Hippocampal formation (tissue), 2 donors: ENCODE measurements around the gene SRGAP3.

Experiments used
- DNase-seq, 2 donors: peaks; one replicate each; lab custom pipeline; 2025; lab: John Stamatoyannopoulos, UW

Gene SRGAP3

GRCh38 chr3:9113040-9113439 lies 136.4 kb downstream of the SRGAP3 start:
- no peak for DNase-seq

- DNase-seq: peak in 1 of 2 donors; percentile 72
Measured at GRCh38 chr3:9111866-9112265, 137.6 kb downstream of the SRGAP3 start.

- DNase-seq: no peak
Measured at GRCh38 chr3:9111417-9111816, 138.0 kb downstream of the SRGAP3 start.

GRCh38 chr3:9110802-9111201 lies 138.6 kb downstream of the SRGAP3 start:
- DNase-seq: no peak

- no peak for DNase-seq
Measured at GRCh38 chr3:9110316-9110715, 139.1 kb downstream of the SRGAP3 start.

GRCh38 chr3:9109568-9109914 lies 139.9 kb downstream of the SRGAP3 start:
- DNase-seq: no peak

GRCh38 chr3:9108876-9109567 lies 140.4 kb downstream of the SRGAP3 start:
- DNase-seq: peak in 1 of 2 donors; percentile 26

- no peak for DNase-seq
Measured at GRCh38 chr3:9107738-9108137, 141.7 kb downstream of the SRGAP3 start.

- DNase-seq: no peak
Measured at GRCh38 chr3:9105421-9105820, 144.0 kb downstream of the SRGAP3 start.

GRCh38 chr3:9104121-9104520 lies 145.3 kb downstream of the SRGAP3 start:
- DNase-seq: no peak

- DNase-seq: no peak
Measured at GRCh38 chr3:9102240-9102981, 147.0 kb downstream of the SRGAP3 start.

- DNase-seq: peak; percentile 22 to 42
Measured at GRCh38 chr3:9101286-9101685, 148.2 kb downstream of the SRGAP3 start.

GRCh38 chr3:9100513-9100894 lies 148.9 kb downstream of the SRGAP3 start:
- DNase-seq: no peak

GRCh38 chr3:9099702-9100512 lies 149.5 kb downstream of the SRGAP3 start:
- DNase-seq: no peak

GRCh38 chr3:9098716-9099675 lies 150.4 kb downstream of the SRGAP3 start:
- peak; percentile 59 to 80 for DNase-seq

- no peak for DNase-seq
Measured at GRCh38 chr3:9097495-9097894, 152.0 kb downstream of the SRGAP3 start.

GRCh38 chr3:9091486-9092235 lies 157.8 kb downstream of the SRGAP3 start:
- DNase-seq: no peak

GRCh38 chr3:9088441-9089353 lies 160.7 kb downstream of the SRGAP3 start:
- DNase-seq: no peak

- DNase-seq: peak; percentile 47 to 57
Measured at GRCh38 chr3:9087831-9088413, 161.5 kb downstream of the SRGAP3 start.
